Type B pancreatic cell (in vitro differentiated cells): ENCODE measurements around the gene SYNE2. TPM values are rescaled to one million over a fixed set of nuclear protein-coding genes. Genes with fewer than 3 reads are reported as not detected.
A peak's percentile ranks its signal among the peaks of the same experiment; 100 is the strongest.

ENCODE experiments used
- DNase-seq: peaks from one replicate; pipeline ENCODE4 v3.0.0; 2021; ENCODE audit warnings: mixed read lengths; ENCODE audit not compliant: unreplicated experiment; ENCODE audit errors: extremely low spot score
- H3K27ac Mint-ChIP-seq: 2 replicates; pipeline ENCODE4 v1.8.0; 2021; ENCODE audit warnings: mild to moderate bottlenecking, mixed read lengths
- H3K27me3 Mint-ChIP-seq: 2 replicates; pipeline ENCODE4 v1.8.0; 2021; ENCODE audit warnings: mixed read lengths
- H3K36me3 Mint-ChIP-seq: 2 replicates; pipeline ENCODE4 v1.8.0; 2021; ENCODE audit warnings: mixed read lengths
- H3K4me1 Mint-ChIP-seq: one replicate; pipeline ENCODE4 v1.8.0; 2021; ENCODE audit warnings: mixed read lengths; ENCODE audit not compliant: unreplicated experiment
- H3K4me3 Mint-ChIP-seq: 2 replicates; pipeline ENCODE4 v1.8.0; 2021; ENCODE audit warnings: mild to moderate bottlenecking, mixed read lengths
- H3K9me3 Mint-ChIP-seq: 2 replicates; pipeline ENCODE4 v1.8.0; 2021; ENCODE audit warnings: mixed read lengths
- CTCF ChIP-seq: fragments of 200-600 bp; sonication (generic); conservative IDR thresholded peaks from 2 replicates; pipeline ENCODE4 v1.5.0; 2021; ENCODE audit warnings: antibody characterized with exemption, mild to moderate bottlenecking
- total RNA-seq: library from RNA; stranded (reverse); gene quantifications from 2 replicates; pipeline ENCODE4 v1.2.1, GENCODE V29; 2021; ENCODE audit warnings: low replicate concordance

The SYNE2 gene
- total RNA-seq, 1 donor from 2014 or later = 75.1 TPM

- H3K27ac Mint-ChIP-seq = no peak overlapping the region
These were observed 348.5 kb downstream of the SYNE2 start for GRCh38 chr14:64201296-64201695.

GRCh38 chr14:64201921-64202545 is 349.2 kb downstream of the SYNE2 start:
- Mint-ChIP-seq H3K27ac (no peak overlapping the region), H3K27me3 (no peaks in the 10 kb centered on the region), H3K4me1 (peaks cover 40% of the 10 kb centered on the region), H3K4me3 (no peak overlapping the region), H3K36me3 (peaks cover 9% of the 10 kb centered on the region), H3K9me3 (no peaks in the 10 kb centered on the region)
- no peak for DNase-seq
- TF ChIP-seq CTCF = no peak

More at GRCh38 chr14:64201296-64201695, 348.5 kb downstream of the SYNE2 start:
- Mint-ChIP-seq H3K4me1 (peaks cover 47% of the 10 kb centered on the region), H3K9me3 (no peaks in the 10 kb centered on the region), H3K27me3 (no peaks in the 10 kb centered on the region), H3K36me3 (peaks cover 9% of the 10 kb centered on the region), H3K4me3 (peak overlapping the region; percentile 44)
- no peak for TF ChIP-seq CTCF
- no peak for DNase-seq

- no peaks in the 10 kb centered on the region for H3K27me3 Mint-ChIP-seq
- H3K4me3 Mint-ChIP-seq = no peak overlapping the region
- TF ChIP-seq CTCF = no peak
- no peak for DNase-seq
- peaks cover 33% of the 10 kb centered on the region for H3K4me1 Mint-ChIP-seq
- no peak overlapping the region for H3K27ac Mint-ChIP-seq
- H3K9me3 Mint-ChIP-seq = no peaks in the 10 kb centered on the region
- peaks cover 9% of the 10 kb centered on the region for H3K36me3 Mint-ChIP-seq
These were observed 349.9 kb downstream of the SYNE2 start for GRCh38 chr14:64202716-64203115.

- Mint-ChIP-seq H3K4me1 (peaks cover 31% of the 10 kb centered on the region), H3K9me3 (no peaks in the 10 kb centered on the region), H3K4me3 (no peak overlapping the region), H3K27ac (peak overlapping the region; percentile 60), H3K36me3 (peaks cover 9% of the 10 kb centered on the region), H3K27me3 (no peaks in the 10 kb centered on the region)
- no peak for TF ChIP-seq CTCF
- DNase-seq = no peak
These were observed 350.7 kb downstream of the SYNE2 start for GRCh38 chr14:64203366-64204006.

GRCh38 chr14:64208261-64208660 is 355.5 kb downstream of the SYNE2 start:
- Mint-ChIP-seq H3K9me3 (no peaks in the 10 kb centered on the region), H3K27ac (no peak overlapping the region), H3K27me3 (no peaks in the 10 kb centered on the region), H3K4me1 (peaks cover 8% of the 10 kb centered on the region), H3K4me3 (no peak overlapping the region), H3K36me3 (peaks cover 24% of the 10 kb centered on the region)
- TF ChIP-seq CTCF = no peak
- no peak for DNase-seq
